ENCODE results near the gene MPDU1. TPM values are rescaled to one million over a fixed set of nuclear protein-coding genes. Genes with fewer than 3 reads are reported as not detected.

The MPDU1 gene
- polyA plus RNA-seq, 1 donor (not counting 4 experiments of a cell fraction or from before 2014, with no cell fraction given): 57.8 TPM

- no peak for DNase-seq (ENCODE audit: low read depth, low spot score)
- dilution Hi-C loops (cut with MboI; ENCODE audit: extremely low pct_ligation_motif_present, low sequenced_read_pairs): no loop called here
- Histone ChIP-seq H3K36me3 (ENCODE audit: control insufficient read depth in 2 of 2, extremely low read depth in 1 of 2, insufficient read depth in 2 of 2, low read length in 2 of 2) (peaks cover 10 to 29% of the 10 kb centered on the region in 2 experiments), H3K4me1 (ENCODE audit: control insufficient read depth, extremely low read depth, insufficient read depth, low read length) (peaks cover 42% of the 10 kb centered on the region), H3K9ac (ENCODE audit: control insufficient read depth, extremely low read depth, insufficient read depth, low read length) (peak overlapping the region; percentile 86), H3K79me2 (ENCODE audit: control insufficient read depth, insufficient read depth, low read length) (peaks cover 43% of the 10 kb centered on the region), H4K20me1 (ENCODE audit: control insufficient read depth, extremely low read depth, insufficient read depth, low read length) (no peaks in the 10 kb centered on the region), H3K27me3 (ENCODE audit: control insufficient read depth, extremely low read depth, insufficient read depth, low read length) (no peaks in the 10 kb centered on the region), H2AFZ (ENCODE audit: control insufficient read depth, low read length) (no peak overlapping the region), H3K27ac (ENCODE audit: control insufficient read depth, insufficient read depth, low read length) (peak overlapping the region; percentile 91), H3K4me2 (ENCODE audit: control insufficient read depth, extremely low read depth, insufficient read depth, low read depth, low read length) (peak overlapping the region; percentile 79), H3K9me1 (ENCODE audit: control insufficient read depth, extremely low read depth, insufficient read depth, low read length) (no peaks in the 10 kb centered on the region), H3K9me3 (ENCODE audit: control insufficient read depth, low read depth, low read length) (no peaks in the 10 kb centered on the region), H3K4me3 (ENCODE audit: control insufficient read depth in 2 of 3, extremely low read depth in 1 of 3, insufficient read depth in 2 of 3, low read depth in 1 of 3, low read length in 3 of 3) (peak overlapping the region; percentile 75 to 86 (median 86))
- FAIRE-seq: no peak
- TF ChIP-seq, protein P1, sequence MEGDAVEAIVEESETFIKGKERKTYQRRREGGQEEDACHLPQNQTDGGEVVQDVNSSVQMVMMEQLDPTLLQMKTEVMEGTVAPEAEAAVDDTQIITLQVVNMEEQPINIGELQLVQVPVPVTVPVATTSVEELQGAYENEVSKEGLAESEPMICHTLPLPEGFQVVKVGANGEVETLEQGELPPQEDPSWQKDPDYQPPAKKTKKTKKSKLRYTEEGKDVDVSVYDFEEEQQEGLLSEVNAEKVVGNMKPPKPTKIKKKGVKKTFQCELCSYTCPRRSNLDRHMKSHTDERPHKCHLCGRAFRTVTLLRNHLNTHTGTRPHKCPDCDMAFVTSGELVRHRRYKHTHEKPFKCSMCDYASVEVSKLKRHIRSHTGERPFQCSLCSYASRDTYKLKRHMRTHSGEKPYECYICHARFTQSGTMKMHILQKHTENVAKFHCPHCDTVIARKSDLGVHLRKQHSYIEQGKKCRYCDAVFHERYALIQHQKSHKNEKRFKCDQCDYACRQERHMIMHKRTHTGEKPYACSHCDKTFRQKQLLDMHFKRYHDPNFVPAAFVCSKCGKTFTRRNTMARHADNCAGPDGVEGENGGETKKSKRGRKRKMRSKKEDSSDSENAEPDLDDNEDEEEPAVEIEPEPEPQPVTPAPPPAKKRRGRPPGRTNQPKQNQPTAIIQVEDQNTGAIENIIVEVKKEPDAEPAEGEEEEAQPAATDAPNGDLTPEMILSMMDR (optimal IDR thresholded peaks at IDR 0.05 in 1 of 3, IDR thresholded peaks at IDR 0.05 in 1 of 3, conservative IDR thresholded peaks at IDR 0.05 in 1 of 3; ENCODE audit: extremely low read depth in 1 of 3, insufficient read depth in 2 of 3, low read length in 3 of 3): no peak
- TF ChIP-seq EZH2 (IDR thresholded peaks at IDR 0.05; ENCODE audit: low read length): no peak
Observed at GRCh38 chr17:7562208-7562605, 21.4 kb upstream of the MPDU1 start.

DNA sequence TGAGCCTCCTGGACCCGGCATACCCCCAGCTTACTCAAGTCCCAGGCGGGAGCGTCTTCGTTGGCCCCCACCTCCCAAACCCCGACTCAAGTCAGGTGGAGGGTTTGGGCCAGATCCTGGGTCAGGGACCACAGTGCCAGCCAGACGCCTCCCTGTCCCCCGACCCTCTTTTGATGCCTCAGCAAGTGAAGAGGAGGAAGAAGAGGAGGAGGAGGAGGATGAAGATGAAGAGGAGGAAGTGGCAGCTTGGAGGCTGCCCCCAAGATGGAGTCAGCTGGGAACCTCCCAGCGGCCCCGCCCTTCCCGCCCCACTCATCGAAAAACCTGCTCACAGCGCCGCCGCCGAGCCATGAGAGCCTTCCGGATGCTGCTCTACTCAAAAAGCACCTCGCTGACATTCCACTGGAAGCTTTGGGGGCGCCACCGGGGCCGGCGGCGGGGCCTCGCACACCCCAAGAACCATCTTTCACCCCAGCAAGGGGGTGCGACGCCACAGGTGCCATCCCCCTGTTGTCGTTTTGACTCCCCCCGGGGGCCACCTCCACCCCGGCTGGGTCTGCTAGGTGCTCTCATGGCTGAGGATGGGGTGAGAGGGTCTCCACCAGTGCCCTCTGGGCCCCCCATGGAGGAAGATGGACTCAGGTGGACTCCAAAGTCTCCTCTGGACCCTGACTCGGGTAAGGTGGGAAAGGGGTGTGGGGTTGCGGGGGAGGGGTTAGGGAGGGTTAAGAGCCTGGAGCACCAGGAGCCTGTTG is 20.4 kb upstream of the MPDU1 start:
- H3K36me3 ChIP-seq (ENCODE audit: control insufficient read depth in 2 of 2, extremely low read depth in 1 of 2, insufficient read depth in 2 of 2, low read length in 2 of 2): peaks cover 13 to 33% of the 10 kb centered on the region in 2 experiments
- no peaks in the 10 kb centered on the region for H3K9me1 ChIP-seq (ENCODE audit: control insufficient read depth, extremely low read depth, insufficient read depth, low read length)
- peak overlapping the region; percentile 79 for H3K4me2 ChIP-seq (ENCODE audit: control insufficient read depth, extremely low read depth, insufficient read depth, low read depth, low read length)
- FAIRE-seq (no peak), DNase-seq (ENCODE audit: low read depth, low spot score) (no peak)
- H3K27ac ChIP-seq (ENCODE audit: control insufficient read depth, insufficient read depth, low read length): no peak overlapping the region
- peak overlapping the region; percentile 86 for H3K9ac ChIP-seq (ENCODE audit: control insufficient read depth, extremely low read depth, insufficient read depth, low read length)
- TF ChIP-seq EZH2 (IDR thresholded peaks at IDR 0.05; ENCODE audit: low read length): no peak
- TF ChIP-seq, protein P1 (optimal IDR thresholded peaks at IDR 0.05 in 1 of 3, IDR thresholded peaks at IDR 0.05 in 1 of 3, conservative IDR thresholded peaks at IDR 0.05 in 1 of 3; ENCODE audit: extremely low read depth in 1 of 3, insufficient read depth in 2 of 3, low read length in 3 of 3): no peak
- peaks cover 35% of the 10 kb centered on the region for H3K4me1 ChIP-seq (ENCODE audit: control insufficient read depth, extremely low read depth, insufficient read depth, low read length)
- peak overlapping the region; percentile 75 to 86 (median 86) for H3K4me3 ChIP-seq (ENCODE audit: control insufficient read depth in 2 of 3, extremely low read depth in 1 of 3, insufficient read depth in 2 of 3, low read depth in 1 of 3, low read length in 3 of 3)
- H3K9me3 ChIP-seq (ENCODE audit: control insufficient read depth, low read depth, low read length): no peaks in the 10 kb centered on the region
- no peaks in the 10 kb centered on the region for H3K27me3 ChIP-seq (ENCODE audit: control insufficient read depth, extremely low read depth, insufficient read depth, low read length)
- dilution Hi-C loops (cut with MboI; ENCODE audit: extremely low pct_ligation_motif_present, low sequenced_read_pairs): no loop called here
- H3K79me2 ChIP-seq (ENCODE audit: control insufficient read depth, insufficient read depth, low read length): peaks cover 46% of the 10 kb centered on the region
- H2AFZ ChIP-seq (ENCODE audit: control insufficient read depth, low read length): no peak overlapping the region
- H4K20me1 ChIP-seq (ENCODE audit: control insufficient read depth, extremely low read depth, insufficient read depth, low read length): no peaks in the 10 kb centered on the region

Data from keratinocyte (primary cell).